HG02798 (cell line): ENCODE measurements around the gene LRRC40.
"Not testable (repeated sequence)": the region's sequence is repeated elsewhere in the genome, so short reads cannot be mapped to it uniquely, and the experiment has no call there.

Source experiments
- ATAC-seq: cut with Tn5 transposase; IDR thresholded peaks from one replicate; pipeline ENCODE4 v1.9.1; 2021; ENCODE audit warnings: mild to moderate bottlenecking; ENCODE audit not compliant: unreplicated experiment, poor library complexity

The LRRC40 gene

DNA sequence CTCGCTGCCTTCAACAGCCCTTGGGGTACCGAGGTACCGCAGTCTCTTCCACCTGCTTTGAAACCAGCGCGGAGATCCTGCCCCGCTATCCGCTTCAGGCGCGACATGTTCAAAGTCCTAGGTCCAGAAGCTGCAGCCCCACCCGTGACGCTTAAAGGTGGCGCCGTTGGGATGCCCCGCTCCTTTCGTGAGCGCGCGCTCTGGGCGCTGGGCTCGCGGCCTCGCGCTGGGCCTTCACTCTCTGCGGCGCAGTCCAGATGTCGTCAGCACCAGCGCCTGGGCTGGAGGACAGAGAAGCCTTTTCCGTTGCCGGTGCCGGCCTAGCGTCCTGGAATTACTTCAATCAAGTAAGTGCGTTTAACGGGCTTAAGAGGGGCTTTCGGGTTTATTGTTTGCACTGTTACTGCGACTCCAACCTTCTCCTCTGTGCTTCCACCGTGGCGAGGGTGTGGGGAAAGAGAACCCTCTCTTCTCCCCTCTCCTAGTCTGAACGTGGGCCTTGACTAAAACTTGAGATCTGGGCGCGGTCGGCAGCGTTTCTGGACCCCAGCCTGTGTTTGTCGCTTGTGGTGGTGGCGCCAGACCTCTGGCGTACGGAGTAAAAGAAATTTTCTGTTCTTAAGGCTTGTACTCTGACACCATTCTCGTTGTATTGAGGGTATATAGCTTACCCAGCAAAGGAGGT lies at the start of gene LRRC40:
TSS of gene LRRC40 (minus strand) at position 146 of the 685 bp plus-strand sequence. CDS start at position 107, 39 bp downstream.
- ATAC-seq: peak; percentile 93

DNA sequence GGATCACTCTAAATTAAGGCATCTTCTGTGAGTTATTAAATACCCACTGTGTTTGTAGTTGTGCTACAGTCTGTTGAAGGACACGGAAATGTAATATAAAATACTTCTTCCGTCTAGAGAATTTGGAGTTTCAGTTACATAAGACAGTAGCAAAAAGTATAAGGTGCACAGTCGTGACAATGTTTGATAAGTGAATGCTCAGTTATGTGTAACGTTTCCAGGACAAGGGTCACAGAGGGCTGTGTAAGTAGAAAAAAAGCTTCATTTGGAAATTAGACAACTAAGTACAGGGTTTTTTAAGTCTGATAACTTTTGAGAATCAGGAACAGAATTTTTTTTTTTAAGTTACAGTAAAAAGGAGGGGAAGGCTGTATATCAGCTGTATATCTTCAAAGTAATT lies 43.4 kb upstream of the LRRC40 start:
- no peak for ATAC-seq

DNA sequence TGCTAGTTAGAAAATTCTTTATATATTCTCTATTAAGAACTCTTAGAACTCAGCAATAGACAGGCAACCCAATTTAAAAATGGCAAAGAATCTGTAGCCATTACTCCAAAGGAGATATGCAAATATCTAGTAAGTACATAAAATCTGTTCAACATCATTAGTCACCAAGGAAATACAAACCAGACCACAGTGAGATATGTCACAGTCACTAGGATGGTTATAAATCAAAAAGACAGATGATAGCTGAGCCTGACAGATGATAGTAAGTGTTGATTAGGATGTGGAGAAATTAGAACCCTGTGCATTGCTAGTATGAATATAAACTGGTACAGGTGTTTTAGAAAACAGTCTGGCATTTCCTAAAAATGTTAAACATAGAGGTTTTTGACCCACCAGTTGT lies 42.4 kb upstream of the LRRC40 start:
- ATAC-seq: no peak

DNA sequence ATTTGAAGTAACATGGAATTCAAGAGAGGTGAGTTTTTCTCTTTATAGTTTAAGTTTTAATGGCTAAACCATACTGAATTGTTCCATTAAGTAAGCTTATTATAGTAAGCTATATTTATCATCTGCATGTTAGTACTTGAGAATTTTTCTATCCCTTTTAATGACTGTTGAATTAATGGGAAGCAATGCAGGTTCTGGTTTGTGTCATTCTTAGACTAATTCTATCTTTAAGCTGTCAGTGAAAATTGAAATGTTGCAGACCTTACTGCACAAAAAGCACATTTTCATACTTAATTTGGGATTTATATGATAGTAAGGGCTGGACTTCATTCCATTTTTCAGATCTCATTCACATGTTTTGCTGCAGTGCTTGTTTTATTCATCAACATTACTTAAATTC lies 41.7 kb upstream of the LRRC40 start:
- no peak for ATAC-seq

DNA sequence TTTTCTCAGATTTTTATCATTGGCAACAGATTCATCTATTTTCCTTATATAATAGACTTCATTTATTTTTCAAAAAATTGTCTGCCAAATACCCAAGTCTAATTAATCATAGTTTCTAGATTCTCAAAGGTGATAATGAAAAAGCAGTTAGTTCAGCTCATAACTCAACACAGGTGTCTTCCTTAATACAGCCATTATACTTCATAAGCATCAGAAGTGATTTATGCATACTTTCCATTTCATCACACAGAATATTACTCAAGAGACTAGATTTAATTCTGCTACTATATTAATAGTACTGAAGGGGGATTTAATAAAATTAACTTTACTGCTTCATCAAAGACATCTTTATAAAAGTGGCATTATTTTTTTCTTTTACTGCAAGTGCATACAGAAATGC lies 34.6 kb upstream of the LRRC40 start:
- no peak for ATAC-seq

DNA sequence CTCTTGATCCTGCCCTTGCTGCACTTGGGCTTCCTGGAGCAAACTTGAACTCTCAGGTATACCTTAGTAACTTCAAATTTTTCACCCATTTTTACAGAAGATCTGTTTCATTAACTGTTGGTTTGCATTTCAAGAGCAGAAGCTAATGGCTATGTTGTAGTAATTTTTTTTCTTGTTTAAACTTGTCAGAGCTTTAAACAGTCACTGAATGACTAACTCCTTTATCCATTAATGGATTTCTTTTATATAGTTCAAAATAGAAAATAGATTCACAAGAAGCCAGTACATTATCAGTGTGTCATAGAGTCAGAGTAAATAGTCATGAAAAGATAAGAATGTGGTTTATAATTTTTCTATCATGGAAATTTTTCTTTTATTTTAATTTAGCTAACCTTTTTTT lies 29.4 kb upstream of the LRRC40 start:
- ATAC-seq: no peak

DNA sequence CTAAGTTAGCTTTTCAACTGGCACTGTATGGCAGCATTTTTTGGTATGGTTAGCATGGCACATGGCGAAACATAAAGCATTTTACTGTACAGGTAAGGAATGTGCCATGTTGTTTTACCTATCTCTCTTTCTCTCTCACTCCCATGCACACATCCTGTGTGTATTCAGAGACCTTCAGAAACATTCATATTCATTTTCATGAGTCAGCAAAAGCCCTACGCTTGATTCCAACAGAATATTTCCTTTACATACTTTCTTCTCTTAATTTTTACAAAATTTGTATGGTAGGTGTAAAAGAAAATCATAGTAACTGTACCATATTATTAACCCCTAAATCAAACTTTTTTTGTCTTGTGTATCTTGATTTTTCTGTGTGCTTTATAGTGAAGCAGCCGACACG lies 26.1 kb upstream of the LRRC40 start:
- ATAC-seq: no peak

DNA sequence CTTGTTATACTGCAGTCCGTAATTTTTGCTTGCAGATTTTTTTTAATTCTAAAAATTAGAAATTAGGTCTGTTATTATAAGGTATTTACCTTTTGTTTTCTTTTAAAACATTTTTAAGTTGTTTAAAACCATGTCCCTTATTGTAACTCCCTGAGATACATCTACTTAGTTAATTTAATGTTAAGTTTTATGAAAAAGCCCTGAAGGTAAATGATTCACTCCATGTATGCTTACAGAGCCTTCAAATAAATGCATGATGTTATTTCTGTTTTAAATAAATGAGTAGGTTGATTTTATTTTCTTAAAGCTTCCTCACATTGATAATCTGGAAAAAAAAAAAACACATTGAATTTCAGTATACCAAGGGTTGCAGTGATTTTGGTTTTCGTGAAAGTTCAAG lies 23.3 kb upstream of the LRRC40 start:
- no peak for ATAC-seq

DNA sequence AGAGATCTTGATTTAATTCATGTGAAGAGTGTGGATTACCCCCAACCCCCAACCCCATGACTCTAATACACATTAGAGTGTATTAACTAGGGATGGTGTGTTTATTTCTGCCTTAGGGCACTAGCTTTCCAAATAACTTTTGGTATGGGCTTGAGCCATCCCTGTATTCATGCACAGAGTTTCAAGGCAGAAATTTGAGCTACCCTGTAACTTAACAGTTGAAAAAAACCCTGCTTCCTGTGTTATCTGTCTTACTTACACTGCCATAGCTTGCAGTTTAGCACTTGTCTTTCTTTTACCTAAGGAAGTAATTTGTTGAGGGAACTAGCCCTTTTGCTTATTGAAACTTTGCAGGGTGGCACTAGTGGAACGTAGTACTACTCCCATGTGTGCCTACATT lies 22.1 kb upstream of the LRRC40 start:
- peak; percentile 38 for ATAC-seq

DNA sequence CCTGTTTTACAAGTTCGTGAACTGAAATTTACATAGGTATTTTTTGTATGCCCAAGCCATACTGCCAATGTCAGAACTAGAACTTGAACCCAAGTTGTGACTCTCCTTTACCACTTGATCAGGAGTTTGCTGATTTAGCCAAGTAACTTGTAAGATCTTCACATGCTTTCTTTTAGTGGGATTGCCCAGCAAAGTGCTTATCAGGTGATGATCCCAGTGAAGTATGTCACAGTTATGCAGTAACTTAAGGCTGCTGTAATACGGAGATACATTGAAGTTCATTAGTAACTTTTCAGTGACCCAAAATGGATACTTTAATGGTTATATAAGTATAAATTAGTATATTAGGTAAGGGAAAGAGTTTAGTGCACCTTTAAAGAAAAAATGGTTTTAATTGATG lies 19.6 kb upstream of the LRRC40 start:
- ATAC-seq: no peak

DNA sequence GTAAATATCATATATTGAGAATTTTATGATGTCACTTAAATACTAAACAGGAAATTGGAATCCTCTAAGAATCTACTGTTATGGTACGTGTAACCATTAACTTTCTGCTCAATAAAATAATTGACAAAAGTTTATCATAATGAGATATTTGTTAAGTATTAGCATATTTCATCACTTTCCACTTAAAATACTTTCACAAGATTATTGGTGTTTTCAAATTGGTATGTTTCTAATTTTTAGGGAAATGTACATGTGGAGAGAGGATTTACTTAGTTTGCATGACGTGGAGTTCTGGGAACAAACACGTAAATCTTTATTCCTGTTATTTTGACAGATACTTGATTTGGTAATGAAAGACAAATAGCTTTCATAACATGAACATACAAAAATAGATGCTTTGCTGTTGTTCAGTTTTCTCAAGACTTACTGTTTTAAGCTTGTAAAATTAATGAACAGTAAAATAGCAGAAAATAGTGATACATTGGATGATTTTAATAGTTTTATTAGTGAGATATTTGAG lies 17.4 kb upstream of the LRRC40 start:
- ATAC-seq: no peak

DNA sequence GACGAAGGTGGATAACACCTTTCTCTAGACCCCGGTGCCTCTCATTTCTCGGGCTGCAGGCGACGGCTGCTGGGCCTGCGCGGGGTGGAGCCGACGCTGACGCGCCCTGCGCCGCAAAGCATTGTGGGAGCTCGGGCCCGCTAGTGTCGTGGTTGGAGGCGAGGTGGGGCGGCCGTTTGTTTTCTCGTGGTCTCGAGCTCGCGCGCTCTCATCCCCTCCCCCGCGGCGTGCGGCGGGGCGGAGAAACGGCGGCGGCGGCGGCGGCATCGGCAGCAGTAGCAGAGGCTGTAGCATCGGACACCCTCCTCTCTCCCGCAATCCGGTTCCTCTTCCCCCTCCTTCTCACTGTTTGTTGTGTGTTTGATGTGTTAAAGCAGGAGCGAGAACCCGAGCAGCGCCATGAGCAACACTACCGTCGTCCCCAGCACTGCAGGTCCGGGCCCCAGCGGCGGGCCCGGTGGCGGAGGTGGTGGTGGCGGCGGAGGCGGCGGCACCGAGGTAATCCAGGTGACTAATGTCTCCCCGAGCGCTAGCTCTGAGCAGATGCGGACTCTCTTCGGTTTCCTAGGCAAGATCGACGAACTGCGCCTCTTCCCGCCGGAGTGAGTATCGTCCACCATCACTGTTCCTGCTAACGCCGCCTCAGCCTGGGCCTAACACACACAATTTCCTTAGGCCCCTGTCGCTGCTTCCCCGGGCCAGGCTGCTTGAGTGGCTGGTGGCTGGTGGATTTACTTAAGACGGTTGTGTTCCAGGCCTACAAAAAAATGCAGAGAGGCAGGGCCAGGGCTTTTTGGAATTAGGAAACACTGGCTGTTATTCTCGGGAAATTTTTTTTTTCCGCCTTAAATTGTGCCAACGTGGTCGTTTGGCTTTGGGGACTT lies 16.1 kb upstream of the LRRC40 start, which contains the start of gene SRSF11:
TSS of gene SRSF11 (plus strand) at position 143 of the 884 bp plus-strand sequence. CDS start at position 400, 257 bp downstream.
- ATAC-seq: peak; percentile 97

DNA sequence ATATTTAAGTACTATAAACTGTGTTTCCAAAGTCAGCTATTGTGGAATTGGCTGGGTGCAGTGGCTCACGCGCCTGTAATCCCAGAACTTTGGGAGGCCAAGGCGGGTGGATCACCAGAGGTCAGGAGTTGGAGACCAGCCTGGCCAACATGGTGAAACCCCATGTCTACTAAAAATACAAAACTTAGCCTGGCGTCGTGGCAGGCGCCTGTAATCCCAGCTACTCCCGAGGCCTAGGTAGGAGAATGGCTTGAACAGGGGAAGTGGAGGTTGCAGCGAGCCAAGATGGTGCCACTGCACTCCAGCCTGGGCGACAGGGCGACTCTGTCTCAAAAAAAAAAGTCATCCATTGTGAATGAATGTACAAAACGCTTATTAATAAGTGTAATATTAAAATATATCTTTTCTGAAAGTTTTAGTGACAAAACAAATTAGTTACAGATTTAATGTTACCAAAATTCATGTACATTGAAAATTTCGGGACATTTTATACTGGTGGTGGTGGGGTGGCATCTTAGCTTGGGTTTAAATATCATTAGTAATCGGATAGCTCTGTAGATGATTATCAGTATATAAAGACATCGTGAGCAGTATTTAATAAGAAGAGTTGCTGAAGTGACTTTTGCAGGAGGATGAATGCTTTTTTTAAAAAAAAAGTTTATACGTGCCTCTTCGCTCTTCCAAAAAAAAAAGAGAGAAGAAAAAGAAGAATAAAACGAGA lies 15.3 kb upstream of the LRRC40 start:
- ATAC-seq: peak; percentile 9

DNA sequence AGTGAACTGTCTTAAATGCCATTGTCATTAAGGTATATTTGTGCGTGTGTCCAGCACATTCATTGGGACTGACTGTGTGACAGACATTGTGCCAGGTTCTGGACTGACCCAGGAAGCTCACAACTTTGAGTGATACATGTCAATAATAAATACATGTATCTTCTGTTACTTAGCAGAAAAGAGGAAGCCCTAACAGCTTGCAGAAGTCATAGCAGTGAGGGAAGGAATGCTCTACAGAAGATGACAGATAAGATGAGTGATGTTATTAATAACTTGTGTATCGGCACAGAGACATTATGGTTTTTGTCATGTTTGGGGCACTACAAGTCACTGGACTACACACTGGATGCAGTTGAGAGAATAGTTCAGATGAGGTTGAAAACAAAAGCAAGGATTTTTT lies 14.6 kb upstream of the LRRC40 start:
- ATAC-seq: no peak

DNA sequence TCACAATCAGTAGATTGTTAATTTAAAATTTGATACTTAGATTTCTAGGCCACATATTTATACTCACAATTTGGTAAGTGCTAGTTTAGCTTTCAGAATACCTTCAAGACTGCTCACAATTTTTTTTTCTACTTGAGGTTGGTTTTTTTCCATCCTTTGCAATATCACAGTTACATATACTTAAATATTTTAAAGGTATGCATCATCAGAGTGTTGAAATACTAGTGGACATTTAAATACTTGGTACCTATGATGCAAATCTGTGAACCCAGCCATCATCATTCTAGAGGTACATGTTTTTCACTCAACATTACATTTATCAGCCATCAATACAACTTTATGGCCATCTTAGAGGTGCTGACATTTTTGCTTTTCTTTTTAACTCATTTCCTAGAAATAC lies 6.2 kb upstream of the LRRC40 start:
- no peak for ATAC-seq

DNA sequence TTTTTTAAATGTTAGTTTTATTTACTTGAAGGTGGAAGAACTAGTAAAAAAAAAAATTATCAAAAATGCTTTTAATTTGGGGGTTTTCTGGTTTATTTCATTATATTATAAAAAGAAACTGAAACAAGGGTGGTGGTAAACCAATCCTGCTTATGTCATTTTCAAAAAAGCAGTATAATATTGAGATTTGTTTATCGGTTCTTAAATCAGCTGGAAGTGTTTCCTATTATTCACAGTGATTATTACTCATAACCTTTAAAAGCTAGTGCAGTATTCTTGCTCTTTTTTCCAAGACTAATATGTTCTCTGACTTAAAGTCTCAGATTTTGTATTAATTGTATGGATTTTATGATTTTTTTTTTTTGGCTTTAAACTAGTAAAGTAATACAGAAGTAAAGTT lies 5.4 kb upstream of the LRRC40 start:
- no peak for ATAC-seq

DNA sequence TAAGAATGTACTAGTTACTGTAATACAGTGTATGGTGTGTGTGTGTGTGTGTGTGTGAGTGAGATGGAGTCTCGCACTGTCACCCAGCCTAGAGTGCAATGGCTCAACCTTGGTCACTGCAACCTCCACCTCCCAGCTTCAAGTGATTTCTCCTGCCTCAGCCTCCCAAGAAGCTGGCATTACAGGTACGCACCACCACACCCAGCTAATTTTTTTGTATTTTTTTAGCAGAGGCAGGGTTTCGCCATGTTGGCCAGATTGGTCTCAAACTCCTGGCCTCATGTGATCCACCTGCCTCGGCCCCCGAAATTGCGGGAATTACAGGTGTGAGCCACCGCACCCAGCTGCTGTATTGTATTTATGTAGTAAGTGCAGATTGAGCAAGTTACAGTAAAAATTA lies 2.9 kb upstream of the LRRC40 start:
- ATAC-seq: no peak

DNA sequence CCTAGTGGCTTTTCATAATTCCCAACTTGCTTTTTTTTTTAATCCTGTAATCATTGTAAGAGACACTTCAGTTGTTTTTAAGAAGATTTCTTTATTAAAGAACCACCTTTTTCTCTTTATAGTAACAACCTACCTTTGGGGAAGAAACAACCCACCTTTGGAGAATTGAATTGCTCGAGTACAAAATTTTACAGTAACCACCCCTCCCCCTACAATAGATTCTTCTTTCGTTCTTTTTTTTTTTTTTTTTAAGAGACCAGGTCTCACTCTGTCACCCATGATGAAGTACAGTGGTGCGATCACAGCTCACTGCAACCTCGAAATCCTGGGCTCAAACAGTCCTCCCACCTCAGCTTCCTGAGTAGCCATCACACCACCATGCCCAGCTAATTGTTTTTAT lies 2.1 kb upstream of the LRRC40 start:
- ATAC-seq: no peak

DNA sequence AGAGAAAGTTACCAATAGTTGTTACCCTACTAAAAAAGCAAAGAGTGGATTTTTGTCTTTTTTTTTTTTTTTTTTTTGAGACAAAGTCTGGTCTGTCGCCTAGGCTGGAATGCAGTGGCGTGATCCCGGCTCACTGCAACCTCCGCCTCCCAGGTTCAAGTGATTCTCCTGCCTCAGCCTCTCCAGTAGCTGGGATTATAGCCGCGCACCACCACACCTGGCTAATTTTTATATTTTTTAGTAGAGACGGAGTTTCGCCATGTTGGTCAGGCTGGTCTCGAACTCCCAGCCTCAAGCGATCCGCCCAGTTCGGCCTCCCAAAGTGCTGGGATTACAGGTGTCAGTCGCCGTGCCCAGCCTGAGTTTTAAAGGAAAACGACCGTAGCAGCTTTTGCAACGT lies 1.5 kb upstream of the LRRC40 start:
- not testable (repeated sequence) for ATAC-seq

DNA sequence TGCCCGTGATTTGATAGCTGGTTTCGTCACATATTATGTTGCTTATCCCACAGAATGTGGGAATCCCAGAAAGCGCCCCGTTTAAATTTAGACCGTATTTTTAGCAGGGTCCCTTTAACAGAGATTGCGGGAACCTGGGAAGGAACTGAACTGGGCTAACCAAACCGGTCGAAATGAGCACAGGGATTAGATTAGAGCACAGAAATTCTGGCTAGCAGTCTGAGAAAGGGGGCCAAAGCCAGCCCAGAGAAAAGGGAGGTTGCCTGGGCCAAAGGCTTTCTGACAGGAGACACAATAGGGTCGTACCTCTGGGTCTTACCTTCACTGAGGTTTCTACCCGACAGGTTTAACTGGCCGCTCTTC lies 327 bp downstream of the LRRC40 start:
- peak; percentile 39 for ATAC-seq

DNA sequence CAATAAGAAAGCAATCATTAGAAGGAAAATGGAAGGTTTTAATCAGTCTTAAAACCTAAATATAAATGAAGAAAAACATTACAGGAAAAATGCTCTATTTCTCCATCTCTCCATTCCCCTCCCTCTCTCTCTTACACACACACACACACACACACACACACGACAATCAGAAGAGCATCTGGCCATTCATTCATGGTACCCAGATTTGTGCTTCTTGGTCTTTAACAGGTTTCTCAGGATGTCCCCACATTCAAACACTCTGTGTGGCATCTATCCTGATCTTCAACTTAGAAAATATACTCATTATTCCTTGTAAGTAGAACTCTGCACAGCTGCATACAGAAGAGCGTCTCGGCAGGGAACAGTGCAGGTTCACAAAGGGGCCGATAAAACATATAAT lies 779 bp downstream of the LRRC40 start:
- ATAC-seq: no peak
